Panc1 (cell line): Measurements from ENCODE around the gene RPLP1. TPM values are rescaled to one million over a fixed set of nuclear protein-coding genes. Genes with fewer than 3 reads are reported as not detected.

Experiments
- ATAC-seq: fragments of 200-7000 bp; cut with Tn5 transposase; 2 replicates; pipeline ENCODE4 v1.9.1; 2020; ENCODE audit warnings: mild to moderate bottlenecking, moderate library complexity
- BruUV-seq: library from RNA; stranded (reverse); fragments of 400-500 nt; replicated peaks from 2 replicates; lab custom pipeline; 2021; lab: Mats Ljungman, UMichigan
- CTCF ChIA-PET: fragments of 300-600 bp; sonication (Branson Sonifier 250); formaldehyde crosslinking; loops from one replicate; lab custom pipeline; 2022; ENCODE audit warnings: antibody characterized with exemption; lab: Charles Lee
- POLR2A ChIA-PET: fragments of 300-600 bp; sonication (Branson Sonifier 250); formaldehyde crosslinking; loops from one replicate; lab custom pipeline; 2022; ENCODE audit warnings: antibody characterized with exemption; lab: Charles Lee
- DNase-seq: peaks from one replicate; pipeline ENCODE4 v3.0.0-alpha.2; 2010; ENCODE audit warnings: low read depth, low spot score
- H3K27ac ChIP-seq: 2 replicates; pipeline ENCODE4 v1.5.1; 2011; ENCODE audit warnings: mild to moderate bottlenecking, low read length, inconsistent platforms
- H3K27me3 ChIP-seq: fragments of 200-500 bp; sonication (Bioruptor generic); 2 replicates; pipeline ENCODE4 v1.6.0; 2014; ENCODE audit warnings: low read length, inconsistent platforms; ENCODE audit not compliant: control insufficient read depth, insufficient read depth
- H3K36me3 ChIP-seq: fragments of 200-500 bp; sonication (Bioruptor generic); 2 replicates; pipeline ENCODE4 v1.5.1; 2014; ENCODE audit warnings: inconsistent platforms, mild to moderate bottlenecking, low read length, moderate library complexity; ENCODE audit not compliant: control insufficient read depth, insufficient read depth
- H3K4me1 ChIP-seq: 2 replicates; pipeline ENCODE4 v1.5.1; 2011; ENCODE audit warnings: inconsistent platforms, mild to moderate bottlenecking, low read length, moderate library complexity; ENCODE audit not compliant: control insufficient read depth, insufficient read depth
- H3K4me3 ChIP-seq, 2 experiments: 2 replicates each; pipeline ENCODE4 v1.5.1; 2011 to 2012; ENCODE audit warnings: low read depth in 2 of 2, low read length in 2 of 2, mild to moderate bottlenecking in 2 of 2, inconsistent platforms in 1 of 2, moderate library complexity in 1 of 2
- H3K9me3 ChIP-seq: fragments of 200-500 bp; sonication (Bioruptor generic); 2 replicates; pipeline ENCODE4 v1.5.1; 2014; ENCODE audit warnings: low read depth, mild to moderate bottlenecking, inconsistent platforms, low read length, moderate library complexity; ENCODE audit not compliant: control insufficient read depth, insufficient read depth
- POLR2AphosphoS5 ChIP-seq: IDR thresholded peaks from 2 replicates; pipeline ENCODE4 v1.6.1; 2012; ENCODE audit warnings: mild to moderate bottlenecking, low read depth, low read length, moderate library complexity
- SIN3A ChIP-seq: IDR thresholded peaks from 2 replicates; pipeline ENCODE4 v1.6.1; 2012; ENCODE audit warnings: low read depth, mild to moderate bottlenecking, low read length, moderate library complexity, borderline replicate concordance; ENCODE audit not compliant: insufficient read depth
- TCF7L2 ChIP-seq: IDR thresholded peaks from 2 replicates; pipeline ENCODE4 v1.6.1; 2011; ENCODE audit warnings: mild to moderate bottlenecking, low read depth, low read length, inconsistent platforms
- in situ Hi-C: cut with HindIII; loops from 2 replicates; pipeline ENCODE4 v1.10.0; 2016; ENCODE audit warnings: low sequenced_read_pairs, low pct_unique_long_range_greater_than_20kb
- intact Hi-C: fragments of 100-400 bp; cut with micrococcal nuclease; formaldehyde crosslinking; loops from one replicate; pipeline ENCODE4 v1.10.0; 2022; ENCODE audit not compliant: unreplicated experiment
- total RNA-seq: library from RNA; stranded (reverse); gene quantifications from one replicate; pipeline ENCODE4 v1.2.1, GENCODE V29; 2021; ENCODE audit not compliant: unreplicated experiment
- TF ChIP-seq, protein P1 (sequence below), 2 experiments: IDR thresholded peaks; 2 replicates each; pipeline ENCODE4 v1.6.1; 2011 to 2012; ENCODE audit warnings: low read depth in 2 of 2, control low read depth in 1 of 2, low read length in 1 of 2, mild to moderate bottlenecking in 1 of 2, moderate library complexity in 1 of 2; ENCODE audit not compliant: insufficient read depth in 1 of 2
- TF ChIP-seq, protein P2 (sequence below): fragments of 450-650 bp; IDR thresholded peaks from 2 replicates; pipeline ENCODE4 v1.5.1; 2017; ENCODE audit warnings: mild to moderate bottlenecking

RPLP1 gene
- total RNA-seq, 1 experiment from 2014 or later: 2,076 TPM

DNA sequence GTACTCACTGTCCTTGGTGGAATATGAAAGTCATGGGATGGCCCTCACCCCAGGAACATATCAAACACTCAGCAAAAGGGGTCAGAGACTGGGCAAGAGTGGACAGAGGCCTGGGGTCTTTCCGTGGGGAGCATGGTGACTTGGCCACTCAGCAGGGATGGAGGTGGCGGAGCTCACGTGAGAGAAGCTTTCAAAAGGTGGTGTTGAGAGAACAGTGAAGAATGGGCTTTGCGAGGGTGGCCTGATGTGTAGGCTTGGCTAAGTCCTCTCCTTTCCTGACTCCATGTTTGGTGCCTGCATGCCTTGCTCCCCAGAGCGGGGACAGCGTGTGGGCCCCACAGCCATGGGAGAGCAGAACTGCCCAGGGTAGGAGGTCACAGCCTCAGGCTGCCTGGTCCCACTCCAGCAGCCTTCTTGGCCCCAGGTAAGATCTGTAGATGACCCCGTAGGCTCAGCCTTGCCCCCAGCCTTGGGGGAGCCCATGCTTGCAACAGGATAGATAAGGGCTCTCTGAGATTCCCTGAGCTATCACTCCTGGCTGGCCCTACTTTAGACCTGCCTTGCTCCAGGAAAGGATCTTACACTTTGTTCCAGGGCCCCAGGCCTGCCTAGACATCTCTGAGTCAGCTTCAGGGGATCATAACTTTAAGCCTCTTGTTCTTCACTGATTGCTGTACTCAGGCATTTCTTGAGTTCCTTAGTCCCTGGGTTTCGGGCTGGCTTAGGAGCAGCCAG is 17.0 kb downstream of the RPLP1 start:
- Histone ChIP-seq H3K4me1 (peaks cover 28% of the 10 kb centered on the region), H3K27me3 (no peaks in the 10 kb centered on the region), H3K27ac (no peak overlapping the region), H3K9me3 (no peaks in the 10 kb centered on the region), H3K36me3 (no peaks in the 10 kb centered on the region), H3K4me3 (no peak overlapping the region)
- in situ Hi-C loops: no loop called here
- ChIA-PET CTCF (no interaction called here), POLR2A (no interaction called here)
- no TSS peak for BruUV-seq
- TF ChIP-seq POLR2AphosphoS5: no peak
- TF ChIP-seq, protein P1, sequence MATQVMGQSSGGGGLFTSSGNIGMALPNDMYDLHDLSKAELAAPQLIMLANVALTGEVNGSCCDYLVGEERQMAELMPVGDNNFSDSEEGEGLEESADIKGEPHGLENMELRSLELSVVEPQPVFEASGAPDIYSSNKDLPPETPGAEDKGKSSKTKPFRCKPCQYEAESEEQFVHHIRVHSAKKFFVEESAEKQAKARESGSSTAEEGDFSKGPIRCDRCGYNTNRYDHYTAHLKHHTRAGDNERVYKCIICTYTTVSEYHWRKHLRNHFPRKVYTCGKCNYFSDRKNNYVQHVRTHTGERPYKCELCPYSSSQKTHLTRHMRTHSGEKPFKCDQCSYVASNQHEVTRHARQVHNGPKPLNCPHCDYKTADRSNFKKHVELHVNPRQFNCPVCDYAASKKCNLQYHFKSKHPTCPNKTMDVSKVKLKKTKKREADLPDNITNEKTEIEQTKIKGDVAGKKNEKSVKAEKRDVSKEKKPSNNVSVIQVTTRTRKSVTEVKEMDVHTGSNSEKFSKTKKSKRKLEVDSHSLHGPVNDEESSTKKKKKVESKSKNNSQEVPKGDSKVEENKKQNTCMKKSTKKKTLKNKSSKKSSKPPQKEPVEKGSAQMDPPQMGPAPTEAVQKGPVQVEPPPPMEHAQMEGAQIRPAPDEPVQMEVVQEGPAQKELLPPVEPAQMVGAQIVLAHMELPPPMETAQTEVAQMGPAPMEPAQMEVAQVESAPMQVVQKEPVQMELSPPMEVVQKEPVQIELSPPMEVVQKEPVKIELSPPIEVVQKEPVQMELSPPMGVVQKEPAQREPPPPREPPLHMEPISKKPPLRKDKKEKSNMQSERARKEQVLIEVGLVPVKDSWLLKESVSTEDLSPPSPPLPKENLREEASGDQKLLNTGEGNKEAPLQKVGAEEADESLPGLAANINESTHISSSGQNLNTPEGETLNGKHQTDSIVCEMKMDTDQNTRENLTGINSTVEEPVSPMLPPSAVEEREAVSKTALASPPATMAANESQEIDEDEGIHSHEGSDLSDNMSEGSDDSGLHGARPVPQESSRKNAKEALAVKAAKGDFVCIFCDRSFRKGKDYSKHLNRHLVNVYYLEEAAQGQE (IDR thresholded peaks at IDR 0.05; ENCODE audit: insufficient read depth in 1 of 2, low read depth in 2 of 2, low read length in 1 of 2): no peak
- no peak for TF ChIP-seq SIN3A
- TF ChIP-seq, protein P2, sequence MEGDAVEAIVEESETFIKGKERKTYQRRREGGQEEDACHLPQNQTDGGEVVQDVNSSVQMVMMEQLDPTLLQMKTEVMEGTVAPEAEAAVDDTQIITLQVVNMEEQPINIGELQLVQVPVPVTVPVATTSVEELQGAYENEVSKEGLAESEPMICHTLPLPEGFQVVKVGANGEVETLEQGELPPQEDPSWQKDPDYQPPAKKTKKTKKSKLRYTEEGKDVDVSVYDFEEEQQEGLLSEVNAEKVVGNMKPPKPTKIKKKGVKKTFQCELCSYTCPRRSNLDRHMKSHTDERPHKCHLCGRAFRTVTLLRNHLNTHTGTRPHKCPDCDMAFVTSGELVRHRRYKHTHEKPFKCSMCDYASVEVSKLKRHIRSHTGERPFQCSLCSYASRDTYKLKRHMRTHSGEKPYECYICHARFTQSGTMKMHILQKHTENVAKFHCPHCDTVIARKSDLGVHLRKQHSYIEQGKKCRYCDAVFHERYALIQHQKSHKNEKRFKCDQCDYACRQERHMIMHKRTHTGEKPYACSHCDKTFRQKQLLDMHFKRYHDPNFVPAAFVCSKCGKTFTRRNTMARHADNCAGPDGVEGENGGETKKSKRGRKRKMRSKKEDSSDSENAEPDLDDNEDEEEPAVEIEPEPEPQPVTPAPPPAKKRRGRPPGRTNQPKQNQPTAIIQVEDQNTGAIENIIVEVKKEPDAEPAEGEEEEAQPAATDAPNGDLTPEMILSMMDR: no peak
- TF ChIP-seq TCF7L2: no peak
- no peak for ATAC-seq
- no peak for DNase-seq
- intact Hi-C loops: no loop called here

DNA sequence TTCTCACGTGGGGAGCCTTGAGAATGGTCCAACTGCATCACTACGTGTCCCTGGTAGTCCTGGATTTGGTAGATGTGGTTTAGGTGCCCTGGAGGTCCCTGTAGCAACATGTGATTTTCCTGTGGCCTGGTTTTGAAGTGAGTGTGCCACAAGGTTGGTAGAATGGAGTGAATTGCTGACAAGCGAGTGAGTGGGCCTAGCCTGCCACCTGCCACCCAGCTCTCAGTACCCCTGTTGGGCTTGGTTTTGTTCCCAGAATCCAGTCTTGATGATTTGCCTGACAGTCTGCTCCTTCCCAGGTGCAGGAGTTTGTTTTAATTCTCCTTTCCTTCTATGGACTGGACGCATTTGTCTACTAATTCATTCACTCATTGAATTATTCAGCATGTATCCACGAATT is 19.4 kb downstream of the RPLP1 start:
- BruUV-seq: no TSS peak
- Histone ChIP-seq H3K9me3 (no peaks in the 10 kb centered on the region), H3K4me3 (no peak overlapping the region), H3K4me1 (peaks cover 17% of the 10 kb centered on the region), H3K36me3 (no peaks in the 10 kb centered on the region), H3K27me3 (no peaks in the 10 kb centered on the region), H3K27ac (no peak overlapping the region)
- POLR2A ChIA-PET: no interaction called here
- ATAC-seq (no peak), DNase-seq (no peak)
- in situ Hi-C loops (no loop called here), intact Hi-C loops (no loop called here)
- TF ChIP-seq, protein P1 (IDR thresholded peaks at IDR 0.05; ENCODE audit: insufficient read depth in 1 of 2, low read depth in 2 of 2, low read length in 1 of 2): no peak
- TF ChIP-seq POLR2AphosphoS5 (no peak), TCF7L2 (no peak), SIN3A (no peak)
- TF ChIP-seq, protein P2: no peak
- CTCF ChIA-PET: no interaction called here
